Activated CD4-positive, alpha-beta T cell treated with anti-CD3 and anti-CD28 coated beads, Interleukin-2, amount 50 U/mL, for 24 hours (primary cell): Measurements from ENCODE around the gene PIH1D1.

ENCODE experiments used
- DNase-seq, 2 donors: peaks; one replicate each; pipeline ENCODE4 v3.0.0-alpha.2; 2020; ENCODE audit warnings: low read depth in 1 of 2, low spot score in 1 of 2

The PIH1D1 gene

DNA sequence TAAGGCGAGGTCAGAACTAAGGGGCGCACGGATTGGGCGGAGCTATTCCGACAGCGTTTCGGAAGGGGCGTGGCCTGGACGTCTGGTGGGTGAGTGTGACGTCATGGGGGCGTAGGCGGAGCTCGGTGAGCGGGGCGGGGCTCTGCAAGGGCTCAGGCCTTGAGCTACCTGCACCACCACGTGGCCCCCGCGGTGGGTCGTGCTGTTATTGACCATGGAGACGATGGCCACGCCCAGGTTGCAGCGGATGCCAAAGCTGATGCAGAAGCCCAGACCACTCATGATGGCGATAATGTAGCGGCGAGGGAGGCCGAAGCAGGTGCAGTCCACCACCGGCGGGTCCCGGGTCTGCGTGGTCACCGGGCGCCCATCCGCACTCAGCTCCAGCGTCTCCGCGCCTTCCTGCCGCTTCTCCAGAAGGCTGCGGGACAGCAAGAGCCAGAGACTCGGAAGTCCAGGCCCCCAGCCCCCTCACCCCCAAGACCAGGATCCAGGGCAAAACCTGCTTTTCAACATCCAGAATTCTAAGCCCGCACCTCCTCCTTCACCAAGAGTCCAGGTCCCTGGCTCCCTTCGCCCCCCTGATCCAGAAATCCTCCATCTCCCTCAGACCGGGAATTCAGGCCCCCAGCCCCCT, 15.1 kb downstream of the PIH1D1 start:
- no peak for DNase-seq

DNA sequence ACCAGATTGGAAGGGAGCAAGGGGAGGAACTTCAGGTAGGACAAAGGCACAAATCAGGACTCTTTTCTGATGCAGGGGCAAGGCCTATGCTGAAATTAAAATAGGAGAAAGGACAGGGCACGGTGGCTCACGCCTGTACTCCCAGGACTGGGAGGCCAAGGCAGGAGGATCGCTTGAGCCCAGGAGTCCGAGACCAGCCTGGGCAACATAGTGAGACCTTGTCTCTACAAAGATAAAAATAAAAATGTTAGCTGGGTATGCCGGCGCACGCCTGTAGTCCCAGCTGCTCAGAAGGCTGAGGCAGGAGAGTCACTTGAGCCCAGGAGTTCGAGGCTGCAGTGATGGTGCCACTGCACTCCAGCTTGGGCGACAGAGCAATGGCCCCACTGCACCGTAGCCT, 15.9 kb downstream of the PIH1D1 start:
- no peak for DNase-seq

DNA sequence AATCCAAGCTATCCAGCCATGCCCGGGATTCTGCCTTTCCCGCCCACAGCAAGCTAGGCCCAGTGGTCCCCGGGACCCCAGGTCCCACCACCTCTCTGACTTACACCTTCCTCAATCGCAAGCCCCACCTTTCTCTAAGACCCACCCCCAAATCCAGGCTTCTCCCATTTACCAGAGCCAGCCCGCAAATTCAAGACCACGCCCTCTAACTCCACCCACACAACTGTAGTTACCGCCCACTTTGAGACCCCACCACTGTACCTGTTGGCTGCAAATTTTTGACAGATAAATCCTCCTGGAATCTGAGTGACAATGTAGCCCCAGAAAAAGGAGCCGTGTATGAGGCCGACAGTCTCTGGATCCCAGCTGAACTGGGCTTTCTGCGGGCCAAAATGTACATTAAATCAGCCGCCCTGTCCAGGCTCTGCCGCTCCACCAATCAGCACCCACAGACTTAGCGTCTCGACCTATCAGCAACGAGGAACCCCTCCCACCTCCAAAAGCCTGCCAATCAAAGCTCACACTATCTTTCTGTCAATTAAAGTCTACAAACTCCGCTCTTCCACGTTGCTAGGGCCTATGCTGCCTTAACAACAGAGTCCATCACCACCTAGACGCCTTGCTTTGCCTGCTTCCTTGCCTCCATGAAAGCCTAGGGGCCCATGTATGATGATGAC, 16.6 kb downstream of the PIH1D1 start:
- no peak for DNase-seq

DNA sequence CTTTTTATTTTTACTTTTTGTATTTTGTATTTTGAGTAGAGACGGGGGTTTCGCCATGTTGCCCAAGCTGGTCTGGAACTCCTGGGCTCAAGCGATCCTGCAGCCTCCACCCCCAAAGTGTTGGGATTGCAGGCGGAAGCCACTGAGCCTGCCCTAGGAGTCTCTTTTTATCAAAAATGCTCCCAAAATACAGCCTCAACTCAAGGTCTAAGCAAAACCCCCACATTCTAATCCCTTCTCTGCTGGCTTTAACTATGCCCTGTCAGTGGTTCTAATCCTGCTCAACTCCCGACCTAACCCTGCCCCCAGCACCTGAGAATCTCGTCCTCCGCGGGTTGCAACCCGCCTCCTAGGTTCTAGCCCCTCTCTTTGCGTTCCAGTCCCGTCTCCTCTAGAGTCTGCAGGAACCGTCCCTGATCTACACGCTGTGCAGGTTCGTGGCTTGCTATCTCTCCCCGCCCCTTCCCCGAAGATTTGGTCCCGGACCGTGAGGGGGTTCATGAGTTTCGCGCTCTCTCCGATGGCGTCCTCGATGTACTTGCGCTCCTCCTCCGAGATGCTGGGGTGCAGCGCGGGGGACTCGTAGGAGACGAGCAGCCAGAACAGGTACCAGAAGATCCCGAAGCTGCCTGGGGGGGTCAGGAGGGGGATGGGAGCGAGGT, 18.2 kb downstream of the PIH1D1 start:
- no peak for DNase-seq

GRCh38 chr19:49432141-49433073, 19.2 kb downstream of the PIH1D1 start:
- no peak for DNase-seq

DNA sequence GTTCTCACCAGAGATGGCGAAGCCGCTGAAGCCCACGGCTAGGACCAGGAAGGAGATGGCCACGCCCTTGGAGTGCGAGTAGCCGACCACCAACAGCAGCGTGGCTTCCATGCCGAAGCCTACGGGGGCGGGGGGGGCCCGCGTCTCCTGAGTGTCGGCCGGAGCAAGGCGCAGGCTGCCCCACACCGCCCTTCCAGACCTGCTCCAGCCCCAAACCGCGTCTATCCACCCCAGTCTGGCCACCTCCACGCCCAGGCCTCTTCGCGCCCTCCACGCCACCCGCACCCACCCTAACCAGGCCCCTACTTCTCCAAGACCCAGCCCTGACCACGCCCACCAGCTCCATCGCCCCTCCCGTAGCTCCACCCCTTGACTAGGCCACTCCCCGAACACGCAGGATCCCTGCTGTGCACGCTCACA, 20.3 kb downstream of the PIH1D1 start:
- DNase-seq: no peak

DNA sequence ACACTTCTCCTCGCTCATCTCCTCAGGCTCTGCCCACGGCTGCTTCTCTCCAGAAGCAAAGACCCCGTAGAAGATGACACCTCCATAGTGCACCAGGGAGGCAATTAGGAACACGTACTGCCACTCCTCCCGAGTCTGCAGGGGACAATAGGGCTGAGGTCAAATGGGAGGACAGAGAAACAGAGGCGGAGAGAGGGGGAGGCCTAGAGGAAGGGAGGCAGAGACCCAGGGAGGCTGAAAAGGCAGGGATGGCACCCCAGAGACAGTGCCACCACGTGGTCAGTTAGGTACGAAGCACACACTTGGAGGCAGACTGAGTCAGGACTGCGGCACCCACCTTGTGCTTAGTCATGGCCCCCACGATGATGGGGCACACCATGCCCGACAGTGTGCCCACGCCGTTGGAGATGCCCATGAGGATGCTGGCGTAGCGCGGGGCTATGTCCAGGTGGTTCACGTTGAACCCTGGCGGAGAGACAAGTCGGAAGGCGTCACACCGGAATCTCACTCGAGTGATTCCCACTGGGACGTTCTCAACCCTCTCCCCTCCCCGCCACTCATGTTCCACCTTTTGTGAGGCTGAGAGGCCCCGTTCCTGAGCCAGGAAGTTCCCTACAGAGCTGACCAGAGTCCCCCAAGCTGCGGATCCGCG, 20.8 kb downstream of the PIH1D1 start:
- DNase-seq: no peak

- no peak for DNase-seq
Observed at GRCh38 chr19:49430172-49430677, 21.4 kb downstream of the PIH1D1 start.

DNA sequence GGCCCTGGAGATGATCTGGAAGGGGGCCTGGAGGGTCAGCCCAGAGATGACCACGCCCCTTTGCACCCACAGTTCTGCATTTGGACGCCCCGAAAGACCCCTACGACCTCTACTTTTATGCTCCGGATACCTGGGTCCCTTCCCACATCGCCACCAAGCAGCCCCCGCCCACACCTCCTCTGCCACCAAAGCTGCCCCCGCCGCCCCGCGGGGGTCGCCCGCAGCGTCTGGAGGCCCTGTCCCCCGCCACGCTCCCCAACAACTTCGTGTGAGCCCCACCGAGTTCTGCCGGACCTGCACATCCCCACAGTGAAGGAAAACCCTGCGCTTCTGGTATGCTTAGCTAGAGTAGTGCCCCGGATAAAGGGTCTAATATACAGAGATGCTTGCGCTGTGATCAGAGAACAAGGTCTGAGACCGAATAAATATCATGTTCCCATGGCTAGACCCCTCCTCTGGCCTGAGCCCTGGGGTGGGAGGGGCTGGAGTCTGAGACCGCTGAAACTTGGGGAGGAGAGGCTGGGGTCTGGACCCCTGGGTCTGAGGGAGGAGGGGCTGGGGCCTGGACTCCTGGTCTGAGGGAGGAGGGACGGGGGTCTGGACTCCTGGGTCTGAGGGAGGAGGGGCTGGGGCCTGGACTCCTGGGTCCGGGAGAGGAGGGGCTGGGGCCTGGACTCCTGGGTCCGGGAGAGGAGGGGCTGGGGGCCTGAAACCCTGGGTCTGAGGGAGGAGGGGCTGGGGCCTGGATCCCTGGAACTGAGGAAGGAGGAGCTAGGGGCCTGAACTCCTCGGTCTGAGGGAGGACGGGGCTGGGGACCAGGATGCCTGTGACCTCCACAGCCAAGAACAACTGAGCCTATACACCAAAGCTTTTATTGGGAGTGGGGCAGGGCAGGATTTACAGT, 22.8 kb downstream of the PIH1D1 start:
- DNase-seq: no peak

GRCh38 chr19:49427855-49428546, 23.6 kb downstream of the PIH1D1 start:
- no peak for DNase-seq

DNA sequence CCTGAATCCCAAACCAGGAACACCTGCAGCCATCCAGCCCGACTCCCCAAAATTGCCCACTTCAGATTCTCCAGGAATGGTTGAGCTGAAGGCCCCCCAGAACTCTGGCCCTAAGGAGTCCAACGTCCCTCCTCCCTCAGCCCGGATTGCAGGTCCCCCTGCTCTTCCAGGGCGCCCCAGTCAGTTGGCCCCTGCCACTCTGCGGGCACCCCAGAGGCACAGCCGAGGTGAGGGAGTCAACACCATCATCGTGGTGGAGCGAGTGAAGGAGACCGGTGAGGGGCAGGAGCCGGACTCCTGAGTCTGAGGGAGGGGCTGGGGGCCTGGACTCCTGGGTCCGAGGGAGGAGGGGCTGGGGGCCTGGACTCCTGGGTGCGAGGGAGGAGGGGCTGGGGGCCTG, 24.3 kb downstream of the PIH1D1 start:
- DNase-seq: no peak

- no peak for DNase-seq
Observed at GRCh38 chr19:49425922-49426592, 25.6 kb downstream of the PIH1D1 start.

- DNase-seq: no peak
Observed at GRCh38 chr19:49425178-49425577, 26.4 kb downstream of the PIH1D1 start, which contains the start of gene GFY. GFY (plus strand) TSS chr19:49425388; CDS start chr19:49426431, 1,043 bp downstream.

- no peak for DNase-seq
Observed at GRCh38 chr19:49423985-49424303, 27.7 kb downstream of the PIH1D1 start.

DNA sequence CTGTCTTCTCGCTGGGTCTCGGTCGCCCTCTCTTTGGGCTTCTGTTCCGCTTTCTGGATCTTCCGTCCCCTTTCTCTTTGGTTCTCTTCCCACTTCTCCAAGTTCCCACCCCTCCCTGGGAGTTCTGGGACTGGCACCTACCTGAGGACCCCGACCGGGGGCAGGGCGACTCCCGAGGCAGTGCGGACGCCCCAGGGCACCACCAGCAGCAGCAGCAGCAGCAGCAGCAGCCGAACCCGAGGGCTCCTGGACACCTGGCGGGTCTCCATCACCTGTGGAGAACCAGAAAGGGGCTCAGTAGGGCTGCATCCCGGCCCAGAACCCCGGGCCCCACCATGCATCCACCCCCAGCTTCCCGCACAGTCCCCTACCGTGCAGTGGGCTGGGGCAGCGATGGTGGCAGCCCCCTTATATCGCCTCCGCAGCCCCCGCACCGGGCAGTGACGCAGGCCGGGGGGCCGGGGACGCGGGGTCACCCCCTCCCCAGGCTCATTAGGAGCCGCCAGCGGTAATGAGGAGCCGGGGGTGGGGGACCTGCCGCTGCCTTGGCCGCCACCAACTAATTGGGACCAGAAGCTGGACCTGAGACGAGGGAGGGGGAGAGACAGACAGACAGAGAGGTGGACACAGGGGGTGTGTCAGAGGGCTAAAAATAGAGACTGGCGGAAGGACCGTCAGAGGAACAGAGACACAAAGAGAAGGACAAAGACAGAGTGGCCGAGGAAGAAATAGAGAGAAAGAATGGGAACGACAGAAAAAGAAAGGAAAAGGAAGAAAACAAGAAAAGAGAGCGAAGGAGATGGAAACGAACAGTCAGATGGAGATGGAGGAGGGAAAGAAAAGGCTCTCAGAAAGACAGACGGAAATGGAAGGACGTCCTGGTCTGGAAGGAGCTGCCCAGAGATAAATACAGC, 28.3 kb downstream of the PIH1D1 start, which contains the start of gene PTH2:
Gene PTH2 (minus strand): TSS at position 371 of the 914 bp plus-strand sequence. CDS start 102 bp downstream, at position 269.
- DNase-seq: no peak

DNA sequence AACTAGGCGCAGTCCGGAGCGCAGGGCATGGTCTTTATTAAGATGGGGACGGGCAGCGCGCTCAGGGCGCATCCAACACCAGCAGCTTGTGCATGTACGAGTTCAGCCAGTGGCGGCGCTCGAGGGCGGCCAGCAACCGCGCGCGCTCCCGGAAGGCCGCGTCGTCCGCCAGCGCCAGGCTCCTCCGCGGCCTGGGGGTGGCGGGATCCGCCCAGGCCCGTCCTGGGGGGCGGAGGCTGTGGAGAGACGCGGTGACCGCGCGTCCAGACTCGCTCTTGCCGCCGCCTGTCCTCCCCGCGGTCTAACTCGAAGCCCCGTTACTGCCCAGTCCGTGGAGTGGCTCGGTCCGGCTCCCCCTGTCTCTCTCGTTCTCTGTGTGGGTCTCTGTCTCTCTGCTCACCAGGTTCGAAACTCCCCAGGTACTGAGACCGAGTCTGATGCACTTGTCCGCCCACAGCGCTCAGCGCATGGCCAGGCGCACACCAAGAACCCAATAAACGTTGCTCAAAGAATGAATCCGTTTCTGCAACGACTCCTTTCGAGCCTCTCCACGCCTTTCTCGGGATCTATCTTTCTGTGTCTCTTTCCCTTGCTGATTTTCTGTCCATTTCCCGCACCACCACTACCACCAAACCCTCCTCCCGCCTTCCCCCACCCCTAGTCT, 29.1 kb downstream of the PIH1D1 start:
- DNase-seq: no peak

DNA sequence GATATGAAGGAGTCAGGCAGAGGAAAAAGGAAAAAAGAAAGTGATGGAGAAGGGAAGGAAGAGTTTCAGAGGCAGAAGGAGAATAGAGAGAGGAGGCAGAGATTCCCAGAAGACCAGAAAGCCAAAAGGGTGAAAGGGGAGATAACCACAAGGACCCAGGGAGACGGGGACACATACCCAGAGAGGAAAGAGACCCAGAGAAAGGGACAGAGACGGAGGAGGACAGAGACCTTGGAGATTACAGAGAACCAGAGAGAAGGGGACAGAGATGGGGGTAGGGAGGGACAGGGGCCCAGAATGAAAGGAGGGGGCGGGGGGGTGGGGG, 29.8 kb downstream of the PIH1D1 start:
- DNase-seq: no peak
